A673 (cell line): ENCODE results near the gene MBNL2.

Source experiments
- EZH2 ChIP-seq: fragments of 200-600 bp; sonication (generic); IDR thresholded peaks from 2 replicates; pipeline ENCODE4 v1.6.1; 2017; ENCODE audit warnings: borderline replicate concordance, low read depth, mild to moderate bottlenecking, mixed read lengths, antibody characterized with exemption, low read length; ENCODE audit not compliant: poor library complexity, severe bottlenecking
- TF ChIP-seq, protein P1 (sequence below): fragments of 300-800, 200-600 bp; sonication (generic); conservative IDR thresholded peaks from 2 replicates; pipeline ENCODE4 v1.5.1; 2017; ENCODE audit warnings: low read depth, mild to moderate bottlenecking, antibody characterized with exemption, low read length, moderate library complexity, mixed read lengths

GRCh38 chr13:97285221-97285955 lies 63.3 kb downstream of the MBNL2 start:
- TF ChIP-seq, protein P1, sequence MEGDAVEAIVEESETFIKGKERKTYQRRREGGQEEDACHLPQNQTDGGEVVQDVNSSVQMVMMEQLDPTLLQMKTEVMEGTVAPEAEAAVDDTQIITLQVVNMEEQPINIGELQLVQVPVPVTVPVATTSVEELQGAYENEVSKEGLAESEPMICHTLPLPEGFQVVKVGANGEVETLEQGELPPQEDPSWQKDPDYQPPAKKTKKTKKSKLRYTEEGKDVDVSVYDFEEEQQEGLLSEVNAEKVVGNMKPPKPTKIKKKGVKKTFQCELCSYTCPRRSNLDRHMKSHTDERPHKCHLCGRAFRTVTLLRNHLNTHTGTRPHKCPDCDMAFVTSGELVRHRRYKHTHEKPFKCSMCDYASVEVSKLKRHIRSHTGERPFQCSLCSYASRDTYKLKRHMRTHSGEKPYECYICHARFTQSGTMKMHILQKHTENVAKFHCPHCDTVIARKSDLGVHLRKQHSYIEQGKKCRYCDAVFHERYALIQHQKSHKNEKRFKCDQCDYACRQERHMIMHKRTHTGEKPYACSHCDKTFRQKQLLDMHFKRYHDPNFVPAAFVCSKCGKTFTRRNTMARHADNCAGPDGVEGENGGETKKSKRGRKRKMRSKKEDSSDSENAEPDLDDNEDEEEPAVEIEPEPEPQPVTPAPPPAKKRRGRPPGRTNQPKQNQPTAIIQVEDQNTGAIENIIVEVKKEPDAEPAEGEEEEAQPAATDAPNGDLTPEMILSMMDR: no peak
- no peak for TF ChIP-seq EZH2
